Gastrocnemius medialis (tissue), 4 donors: ENCODE data around the gene CSNK2A3. TPM values are rescaled to one million over a fixed set of nuclear protein-coding genes. Genes with fewer than 3 reads are reported as not detected.

Experiments
- ATAC-seq, 2 donors: fragments of 150-250 bp; one replicate each; pipeline ENCODE4 v1.9.1; 2016
- DNase-seq, 2 donors: peaks; one replicate each; pipeline ENCODE4 v3.0.0-alpha.2; 2019
- H3K27ac ChIP-seq, 4 donors: fragments of 200-600 bp; sonication (generic); 1 replicate in 1 of 4; 2 replicates in 3 of 4; pipeline ENCODE4 v1.5.1; 2016 to 2018; ENCODE audit warnings: mild to moderate bottlenecking in 2 of 4, moderate library complexity in 1 of 4
- H3K27me3 ChIP-seq, 3 donors: fragments of 200-600 bp; sonication (generic) in 2 of 3; 1 replicate in 1 of 3; 2 replicates in 2 of 3; pipeline versions ENCODE4 v1.5.1 to v1.6.0; 2016 to 2019; ENCODE audit warnings: mild to moderate bottlenecking in 1 of 3, moderate library complexity in 1 of 3
- H3K36me3 ChIP-seq, 2 donors: fragments of 200-600 bp; sonication (generic) in 1 of 2; one replicate each; pipeline ENCODE4 v1.5.1; 2017 to 2018
- H3K4me1 ChIP-seq, 2 donors: fragments of 200-600 bp; sonication (generic) in 1 of 2; one replicate each; pipeline ENCODE4 v1.5.1; 2016 to 2017; ENCODE audit warnings: mild to moderate bottlenecking in 2 of 2
- H3K4me3 ChIP-seq, 4 donors: fragments of 200-600 bp; sonication (generic) in 3 of 4; 1 replicate in 1 of 4; 2 replicates in 3 of 4; pipeline ENCODE4 v1.5.1; 2016 to 2019; ENCODE audit warnings: mild to moderate bottlenecking in 2 of 4
- H3K9me3 ChIP-seq, 3 donors: fragments of 200-600 bp; sonication (generic) in 2 of 3; 1 replicate in 1 of 3; 2 replicates in 2 of 3; pipeline ENCODE4 v1.5.1; 2016 to 2019
- CTCF ChIP-seq, 5 experiments: fragments of 450-650 bp in 3 of 5; fragments of 200-600 bp in 2 of 5; sonication (generic) in 2 of 5; IDR thresholded peaks in 4 of 5; conservative IDR thresholded peaks in 1 of 5; 1 replicate in 4 of 5; 2 replicates in 1 of 5; pipeline ENCODE4 v1.5.1; 2016 to 2019; ENCODE audit warnings: antibody characterized with exemption in 5 of 5, mild to moderate bottlenecking in 3 of 5, moderate library complexity in 3 of 5
- POLR2A ChIP-seq, 2 donors: fragments of 450-650 bp; IDR thresholded peaks; one replicate each; pipeline ENCODE4 v1.6.1; 2017; ENCODE audit warnings: antibody characterized with exemption in 2 of 2, mild to moderate bottlenecking in 2 of 2, moderate library complexity in 2 of 2
- in situ Hi-C, 4 donors: fragments of 200-750 bp; cut with MboI; loops; one replicate each; pipeline versions ENCODE4 v1.15.0 to v1.8.0; 2017; ENCODE audit warnings: low sequenced_read_pairs in 4 of 4
- intact Hi-C: fragments of 100-400 bp; cut with DNase I; formaldehyde crosslinking; loops from one replicate; pipeline ENCODE4 v1.15.1; 2023; ENCODE audit warnings: low total_unique reads
- total RNA-seq, 4 donors: library from RNA; depleted of rRNA; stranded (reverse); fragments of >200 nt; gene quantifications; one replicate each; pipeline versions ENCODE4 v1.1.0 to v1.2.3, GENCODE V29; 2016

The CSNK2A3 gene
- total RNA-seq, 4 donors from 2014 or later, result 0.68 to 1.6 (median 1.0) TPM

GRCh38 chr11:11338304-11338703 lies 14.7 kb downstream of the CSNK2A3 start:
- Histone ChIP-seq H3K4me1 (no peaks in the 10 kb centered on the region), H3K27ac (no peak overlapping the region), H3K4me3 (no peak overlapping the region), H3K36me3 (no peaks in the 10 kb centered on the region), H3K27me3 (no peaks in the 10 kb centered on the region), H3K9me3 (no peaks in the 10 kb centered on the region)
- DNase-seq (no peak), ATAC-seq (no peak)
- no peak for TF ChIP-seq POLR2A (IDR thresholded peaks at IDR 0.05)
- no peak for TF ChIP-seq CTCF (IDR thresholded peaks at IDR 0.05 in 4 of 5, conservative IDR thresholded peaks at IDR 0.05 in 1 of 5)
- in situ Hi-C loops (no loop called here), intact Hi-C loops (no loop called here)

DNA sequence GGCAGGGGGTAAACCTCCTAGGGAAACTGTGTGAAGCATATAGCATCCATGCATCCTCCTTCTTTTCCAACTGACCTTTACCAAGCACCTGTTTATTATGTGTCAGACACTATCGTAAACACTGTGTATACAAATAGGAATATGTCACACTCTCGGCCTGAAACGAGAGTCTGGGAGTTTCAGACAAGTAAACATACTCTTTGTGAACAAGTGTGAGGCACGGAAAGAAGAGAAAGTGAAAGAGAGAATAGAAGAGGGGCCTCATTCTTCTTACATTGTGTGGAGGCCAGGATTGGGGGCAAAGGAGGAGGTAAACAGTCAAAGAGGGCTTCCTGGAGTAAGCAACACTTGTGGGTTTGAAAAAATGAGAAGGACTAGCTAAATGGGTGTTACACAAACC lies 16.4 kb downstream of the CSNK2A3 start:
- no peaks in the 10 kb centered on the region for H3K9me3 ChIP-seq
- ATAC-seq (no peak), DNase-seq (no peak)
- TF ChIP-seq POLR2A (IDR thresholded peaks at IDR 0.05), result no peak
- TF ChIP-seq CTCF (IDR thresholded peaks at IDR 0.05 in 4 of 5, conservative IDR thresholded peaks at IDR 0.05 in 1 of 5), result no peak
- H3K4me3 ChIP-seq, result no peak overlapping the region
- no peak overlapping the region for H3K27ac ChIP-seq
- intact Hi-C loops, result no loop called here
- H3K27me3 ChIP-seq, result no peaks in the 10 kb centered on the region
- H3K36me3 ChIP-seq, result no peaks in the 10 kb centered on the region
- in situ Hi-C loops, result no loop called here
- no peaks in the 10 kb centered on the region for H3K4me1 ChIP-seq

DNA sequence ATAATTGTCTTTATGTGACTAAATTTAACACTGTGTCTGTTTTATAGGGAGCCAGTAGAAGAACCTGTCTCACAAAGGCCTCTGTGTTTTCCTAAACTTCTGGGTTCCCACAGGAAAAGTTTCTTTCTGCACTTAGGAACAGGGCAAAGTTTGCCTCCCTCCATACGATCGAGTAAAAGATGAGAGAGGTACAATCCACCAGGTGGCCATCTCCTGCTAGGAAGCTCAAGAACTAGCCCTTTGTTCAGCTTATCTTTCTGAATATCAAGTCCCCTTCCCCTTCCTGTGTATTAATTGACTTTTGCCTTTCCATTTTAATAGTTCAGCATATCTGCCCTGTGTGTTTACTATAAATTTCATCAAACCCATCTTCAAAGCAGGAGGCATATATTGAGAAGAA lies 18.0 kb downstream of the CSNK2A3 start:
- H3K4me1 ChIP-seq, result no peaks in the 10 kb centered on the region
- intact Hi-C loops, result no loop called here
- H3K9me3 ChIP-seq, result no peaks in the 10 kb centered on the region
- H3K27me3 ChIP-seq, result no peaks in the 10 kb centered on the region
- H3K4me3 ChIP-seq, result no peak overlapping the region
- no peak for ATAC-seq
- DNase-seq, result no peak
- TF ChIP-seq POLR2A (IDR thresholded peaks at IDR 0.05), result no peak
- TF ChIP-seq CTCF (IDR thresholded peaks at IDR 0.05 in 4 of 5, conservative IDR thresholded peaks at IDR 0.05 in 1 of 5), result no peak
- H3K36me3 ChIP-seq, result no peaks in the 10 kb centered on the region
- H3K27ac ChIP-seq, result no peak overlapping the region
- in situ Hi-C loops, result no loop called here

- DNase-seq (no peak), ATAC-seq (no peak)
- Histone ChIP-seq H3K4me3 (no peak overlapping the region), H3K27ac (no peak overlapping the region), H3K9me3 (no peaks in the 10 kb centered on the region), H3K36me3 (no peaks in the 10 kb centered on the region), H3K4me1 (no peaks in the 10 kb centered on the region), H3K27me3 (no peaks in the 10 kb centered on the region)
- intact Hi-C loops, result no loop called here
- TF ChIP-seq POLR2A (IDR thresholded peaks at IDR 0.05), result no peak
- TF ChIP-seq CTCF (IDR thresholded peaks at IDR 0.05 in 4 of 5, conservative IDR thresholded peaks at IDR 0.05 in 1 of 5), result no peak
- in situ Hi-C loops, result no loop called here
Observed at GRCh38 chr11:11334607-11335006, 18.4 kb downstream of the CSNK2A3 start.

GRCh38 chr11:11332141-11332710 lies 20.8 kb downstream of the CSNK2A3 start:
- no peak for DNase-seq
- Histone ChIP-seq H3K9me3 (no peaks in the 10 kb centered on the region), H3K36me3 (no peaks in the 10 kb centered on the region), H3K4me1 (peaks cover 0 to 5% of the 10 kb centered on the region in 2 donors), H3K27me3 (no peaks in the 10 kb centered on the region), H3K27ac (no peak overlapping the region), H3K4me3 (no peak overlapping the region)
- TF ChIP-seq POLR2A (IDR thresholded peaks at IDR 0.05) (no peak), CTCF (IDR thresholded peaks at IDR 0.05 in 4 of 5, conservative IDR thresholded peaks at IDR 0.05 in 1 of 5) (no peak)
- intact Hi-C loops (no loop called here), in situ Hi-C loops (no loop called here)
- no peak for ATAC-seq
